Gastrocnemius medialis (tissue), 4 donors: ENCODE results near the gene PRSS3.

Source experiments
- CTCF ChIP-seq, 5 experiments: fragments of 450-650 bp in 3 of 5; fragments of 200-600 bp in 2 of 5; sonication (generic) in 2 of 5; IDR thresholded peaks in 4 of 5; conservative IDR thresholded peaks in 1 of 5; 1 replicate in 4 of 5; 2 replicates in 1 of 5; pipeline ENCODE4 v1.5.1; 2016 to 2019; ENCODE audit warnings: antibody characterized with exemption in 5 of 5, mild to moderate bottlenecking in 3 of 5, moderate library complexity in 3 of 5
- POLR2A ChIP-seq, 2 donors: fragments of 450-650 bp; IDR thresholded peaks; one replicate each; pipeline ENCODE4 v1.6.1; 2017; ENCODE audit warnings: antibody characterized with exemption in 2 of 2, mild to moderate bottlenecking in 2 of 2, moderate library complexity in 2 of 2

GRCh38 chr9:33843312-33843961 is 48.1 kb downstream of the PRSS3 start:
- TF ChIP-seq CTCF (IDR thresholded peaks at IDR 0.05 in 4 of 5, conservative IDR thresholded peaks at IDR 0.05 in 1 of 5) = no peak
- no peak for TF ChIP-seq POLR2A (IDR thresholded peaks at IDR 0.05)
